Superior temporal gyrus (tissue), 1 donor: Measurements from ENCODE around the gene KREMEN2.
"Not testable (repeated sequence)": the region's sequence is repeated elsewhere in the genome, so short reads cannot be mapped to it uniquely, and the experiment has no call there.

ENCODE experiments used
- DNase-seq: peaks from one replicate; pipeline ENCODE4 v3.0.0-alpha.2; 2016; ENCODE audit errors: extremely low spot score

KREMEN2 gene

GRCh38 chr16:2963723-2964474 lies at the start of gene KREMEN2:
Gene KREMEN2, plus strand, starts transcription at chr16:2964275. Its CDS starts 246 bp downstream, at chr16:2964521.
- DNase-seq, result no peak

- DNase-seq, result no peak
These were observed 48.7 kb upstream of the KREMEN2 start for GRCh38 chr16:2915196-2915929.

DNA sequence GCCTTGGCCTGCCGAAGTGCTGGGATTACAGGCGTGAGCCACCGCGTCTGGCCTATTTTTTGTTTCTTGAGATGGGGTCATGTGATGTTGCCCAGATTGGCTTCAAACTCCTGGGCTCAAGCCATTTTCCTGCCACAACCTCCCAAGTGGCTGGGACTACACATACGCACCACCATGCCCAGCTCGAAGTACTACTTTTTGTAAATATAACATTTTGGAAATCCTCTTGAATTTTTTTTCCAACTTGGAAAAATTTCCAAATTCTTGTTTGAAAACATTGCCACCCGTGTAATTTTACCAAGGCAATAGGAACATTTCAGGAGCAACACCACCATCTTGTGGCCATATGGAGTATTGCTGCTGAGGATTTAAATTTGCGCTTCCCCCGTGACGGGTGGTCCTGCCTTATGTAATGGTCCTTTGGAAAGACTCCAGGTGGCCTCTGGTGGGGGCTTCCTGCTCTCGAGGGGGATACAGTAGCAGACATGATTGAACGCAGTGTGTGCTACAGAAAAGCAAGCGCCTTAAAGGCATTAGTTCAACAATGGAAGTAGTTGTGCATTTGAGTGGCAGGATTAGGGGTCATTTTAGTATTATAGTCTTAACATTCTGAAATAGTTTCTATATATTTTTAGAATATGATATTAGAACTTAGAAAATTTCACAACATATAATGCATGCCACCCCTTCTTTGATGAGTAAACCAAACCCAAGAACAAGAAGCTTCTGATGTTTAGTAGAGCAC lies 44.4 kb upstream of the KREMEN2 start:
- DNase-seq, result peak; percentile 93

- DNase-seq, result no peak
These were observed 40.6 kb upstream of the KREMEN2 start for GRCh38 chr16:2923481-2923880.

GRCh38 chr16:2924901-2925755 lies 38.9 kb upstream of the KREMEN2 start:
- DNase-seq, result no peak

DNA sequence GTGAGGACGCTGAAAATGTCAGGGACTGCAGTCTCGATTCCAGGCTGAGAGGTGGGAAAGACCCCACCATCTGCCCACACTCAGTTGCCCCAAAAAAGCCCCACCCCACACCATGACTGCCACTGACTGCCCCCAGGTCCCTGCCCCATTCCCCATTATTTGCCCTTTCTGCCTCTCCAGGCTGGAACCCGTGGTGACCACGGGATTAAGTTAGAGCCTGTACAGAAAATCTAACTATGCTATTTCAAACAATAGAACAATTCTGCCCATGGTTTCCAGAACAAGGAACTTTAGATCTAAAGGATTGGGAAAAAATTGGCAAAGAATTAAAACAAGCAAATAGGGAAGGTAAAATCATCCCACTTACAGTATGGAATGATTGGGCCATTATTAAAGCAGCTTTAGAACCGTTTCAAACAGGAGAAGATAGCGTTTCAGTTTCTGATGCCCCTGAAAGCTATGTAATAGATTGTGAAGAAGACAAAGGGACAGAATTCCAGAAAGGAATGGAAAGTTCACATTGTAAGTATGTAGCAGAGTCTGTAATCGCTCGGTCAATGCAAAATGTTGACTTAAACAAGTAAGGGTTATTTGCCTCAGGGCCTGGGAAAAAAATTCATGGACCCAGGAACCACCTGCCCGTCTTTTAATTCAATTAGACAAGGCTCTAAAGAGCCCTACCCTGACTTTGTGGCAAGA lies 38.0 kb upstream of the KREMEN2 start:
- DNase-seq, result peak; percentile 22

- no peak for DNase-seq
These were observed 37.5 kb upstream of the KREMEN2 start for GRCh38 chr16:2926650-2926999.

DNA sequence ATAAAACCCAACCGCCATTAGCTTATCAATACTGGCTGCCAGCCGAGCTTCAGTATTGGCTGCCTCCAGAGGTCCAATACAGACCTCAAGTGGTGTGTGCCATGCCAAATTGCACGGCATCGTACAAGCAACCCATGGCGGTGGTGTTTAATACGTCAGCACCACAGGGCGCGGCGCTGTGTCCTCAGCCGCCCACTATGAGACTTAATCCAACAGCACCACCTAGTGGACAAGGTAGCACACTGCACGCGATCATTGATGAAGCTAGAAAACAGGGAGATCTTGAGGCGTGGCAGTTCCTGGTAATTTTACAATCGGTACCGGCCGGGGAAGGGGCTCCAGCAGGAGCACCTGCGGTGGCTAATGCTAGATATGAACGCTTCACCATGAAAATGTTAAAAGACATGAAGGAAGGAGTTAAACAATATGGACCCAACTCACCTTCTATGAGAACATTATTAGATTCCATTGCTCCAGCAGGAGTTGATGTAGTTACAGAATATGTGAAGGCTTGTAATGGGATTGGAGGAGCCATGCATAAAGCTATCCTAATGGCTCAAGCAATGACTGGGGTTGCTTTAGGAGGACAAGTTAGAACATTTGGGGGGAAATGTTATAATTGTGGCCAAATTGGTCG lies 36.9 kb upstream of the KREMEN2 start:
- peak; percentile 96 for DNase-seq

GRCh38 chr16:2928151-2928550 lies 35.9 kb upstream of the KREMEN2 start:
- not testable (repeated sequence) for DNase-seq

GRCh38 chr16:2928796-2929195 lies 35.3 kb upstream of the KREMEN2 start:
- no peak for DNase-seq

GRCh38 chr16:2929693-2930092 lies 34.4 kb upstream of the KREMEN2 start:
- no peak for DNase-seq

- DNase-seq, result no peak
These were observed 33.8 kb upstream of the KREMEN2 start for GRCh38 chr16:2930236-2930635.

GRCh38 chr16:2931231-2931914 lies 32.7 kb upstream of the KREMEN2 start:
- DNase-seq, result not testable (repeated sequence)

DNA sequence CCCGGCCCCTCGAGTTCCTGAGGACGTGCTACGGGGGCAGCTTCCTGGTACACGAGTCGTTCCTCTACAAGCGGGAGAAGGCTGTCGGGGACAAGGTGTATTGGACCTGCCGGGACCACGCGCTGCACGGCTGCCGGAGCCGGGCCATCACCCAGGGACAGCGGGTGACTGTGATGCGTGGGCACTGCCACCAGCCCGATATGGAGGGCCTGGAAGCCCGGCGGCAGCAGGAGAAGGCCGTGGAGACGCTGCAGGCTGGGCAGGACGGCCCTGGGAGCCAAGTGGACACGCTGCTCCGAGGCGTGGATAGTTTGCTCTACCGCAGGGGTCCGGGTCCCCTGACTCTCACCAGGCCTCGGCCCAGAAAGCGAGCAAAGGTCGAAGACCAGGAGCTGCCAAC lies 30.9 kb upstream of the KREMEN2 start:
- no peak for DNase-seq

GRCh38 chr16:2933701-2934100 lies 30.4 kb upstream of the KREMEN2 start:
- no peak for DNase-seq

DNA sequence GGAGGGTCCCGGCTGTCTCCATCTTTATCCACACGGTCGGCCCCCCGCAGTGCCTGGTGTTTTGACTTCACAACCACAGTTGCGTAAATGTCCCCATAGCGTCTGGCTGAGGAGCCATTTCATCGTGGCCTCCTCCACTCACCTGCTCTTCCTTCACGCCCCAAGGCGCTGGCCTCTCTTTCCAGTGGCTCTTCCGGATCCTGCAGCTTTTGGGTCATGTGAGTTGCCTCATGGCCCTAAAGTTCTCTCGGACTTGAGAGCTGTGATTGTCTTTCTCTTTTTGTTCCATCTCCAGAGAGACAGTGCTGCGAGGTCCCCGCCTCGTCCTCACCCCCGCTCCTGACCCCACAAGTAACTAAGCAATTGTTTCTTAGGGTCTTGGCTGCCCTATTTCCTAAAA lies 29.6 kb upstream of the KREMEN2 start:
- no peak for DNase-seq

DNA sequence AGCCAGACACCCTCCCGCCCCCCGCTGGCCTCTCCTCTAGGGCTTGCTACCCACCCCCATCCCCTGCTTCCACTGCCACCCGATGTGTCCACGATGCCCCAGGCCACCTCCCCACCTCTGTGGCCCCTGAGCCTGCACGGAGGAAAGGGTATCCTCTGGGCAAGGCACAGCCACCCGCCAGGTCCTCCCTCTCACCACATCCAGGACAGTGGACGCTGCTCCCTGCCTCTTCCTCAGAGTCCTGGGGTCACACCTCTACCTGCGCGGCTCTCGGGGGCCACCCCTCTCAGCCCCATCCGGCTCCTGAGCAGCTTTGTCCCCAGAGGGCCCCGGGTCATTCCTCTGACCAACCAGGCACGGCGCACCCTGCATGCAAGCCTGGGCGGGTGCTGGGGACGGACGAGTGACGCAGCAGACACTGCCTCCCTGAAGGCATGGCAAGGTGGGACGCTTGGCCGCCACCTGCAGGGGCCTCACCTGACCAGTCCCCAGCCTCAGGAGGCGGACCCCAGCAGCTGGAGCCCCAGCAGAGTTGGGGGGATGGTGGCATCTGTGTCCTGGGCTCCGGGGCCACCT lies 27.6 kb upstream of the KREMEN2 start:
- DNase-seq, result no peak

GRCh38 chr16:2937170-2937569 lies 26.9 kb upstream of the KREMEN2 start:
- no peak for DNase-seq

- DNase-seq, result no peak
These were observed 25.9 kb upstream of the KREMEN2 start for GRCh38 chr16:2938206-2938605.

GRCh38 chr16:2939968-2940367 lies 24.1 kb upstream of the KREMEN2 start:
- no peak for DNase-seq
